ENCODE results near the gene HOXD1.

Gene HOXD1

DNA sequence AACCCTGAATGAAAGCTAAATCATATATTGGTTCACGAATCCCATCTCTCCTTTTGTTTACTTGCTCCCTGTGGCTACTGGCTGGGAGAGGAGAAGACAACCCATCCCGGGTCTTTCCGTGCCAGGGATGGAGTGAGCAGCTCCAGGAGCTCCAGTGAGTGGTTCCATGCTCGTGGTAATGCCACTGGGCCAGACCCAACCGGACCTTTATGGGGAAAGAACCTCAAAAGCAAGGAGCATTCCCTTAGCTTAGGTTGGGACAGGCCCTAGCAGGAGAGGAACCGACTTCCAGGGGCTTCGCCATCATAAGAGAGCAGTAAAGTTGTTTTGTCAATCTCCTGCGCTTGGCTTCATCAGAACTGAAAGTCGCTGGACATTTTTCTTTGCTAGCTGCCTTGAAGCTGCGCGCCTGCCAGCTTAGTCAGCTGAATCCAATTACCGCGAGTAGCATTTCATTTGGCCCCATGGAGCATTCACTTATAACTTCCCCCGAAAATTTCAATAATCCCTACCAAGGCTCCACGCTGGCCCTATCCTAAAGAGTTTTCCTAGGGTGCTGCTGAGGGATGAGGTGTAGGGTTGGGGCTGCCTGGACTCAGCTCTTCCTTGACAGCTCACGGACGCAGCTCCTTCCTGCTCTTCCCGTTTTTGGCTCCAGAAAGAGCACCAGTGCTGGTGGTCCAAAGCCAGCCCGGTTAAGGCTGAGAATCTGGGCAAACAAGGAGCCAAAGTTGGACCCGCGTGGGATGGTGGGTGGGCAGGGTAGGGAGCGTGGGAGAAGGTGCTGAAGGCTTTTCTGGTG, 26.4 kb upstream of the HOXD1 start:
- no peaks in the 10 kb centered on the region for H3K36me3 ChIP-seq (ENCODE audit: control insufficient read depth, insufficient read depth, low read length)
- H3K4me3 ChIP-seq (ENCODE audit: extremely low read depth, insufficient read depth, low read length, poor library complexity, severe bottlenecking), result no peak overlapping the region
- 3 to 4% methylated on average over 14 to 17 of the region's 22 CpGs for WGBS, 2 experiments (ENCODE audit: insufficient coverage in 2 of 2)
- no peak overlapping the region for H3K27ac ChIP-seq (ENCODE audit: low read depth, low read length, severe bottlenecking)
- H3K9me3 ChIP-seq (ENCODE audit: control insufficient read depth, low read length), result no peaks in the 10 kb centered on the region
- H3K4me1 ChIP-seq (ENCODE audit: control insufficient read depth, insufficient read depth, low read length, poor library complexity, severe bottlenecking), result no peaks in the 10 kb centered on the region

DNA sequence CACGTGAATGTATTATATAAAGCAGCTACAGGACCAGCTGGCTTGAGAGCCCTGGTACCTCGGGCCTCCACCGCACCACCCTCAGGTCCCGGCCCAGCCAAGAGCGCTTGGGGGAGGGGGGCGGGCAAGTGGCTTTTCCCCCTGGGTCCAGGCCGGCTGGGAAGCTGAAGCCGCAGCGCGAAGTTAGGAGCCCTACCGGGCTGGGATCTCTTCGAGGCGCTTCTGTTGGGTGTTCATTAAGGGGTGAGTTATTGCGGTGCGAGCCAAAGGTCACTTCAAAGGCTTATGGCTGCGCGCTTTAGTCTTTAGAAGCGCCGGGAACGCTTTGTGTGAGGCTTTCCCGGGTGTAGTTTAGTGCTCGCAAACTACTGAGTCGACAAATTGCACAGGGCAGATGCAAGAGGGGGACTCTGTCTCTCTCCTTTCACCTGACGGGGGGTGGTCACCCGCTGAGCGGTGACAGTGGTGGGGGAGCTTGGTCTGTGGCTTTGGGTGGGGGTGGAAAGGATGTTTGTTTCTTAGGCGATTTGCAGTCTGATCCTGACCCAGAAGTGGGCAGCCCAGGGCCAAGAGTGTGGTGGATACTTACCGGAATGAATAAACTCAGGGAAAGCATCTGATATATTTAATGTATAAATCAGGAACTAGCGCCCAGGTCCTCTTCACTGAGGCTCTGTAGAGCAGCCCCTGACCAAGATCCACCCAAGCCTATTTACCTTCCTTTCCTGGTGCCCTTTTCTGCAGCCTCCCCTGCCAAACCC, 25.4 kb upstream of the HOXD1 start:
- 1% methylated on average over 13 to 22 of the region's 29 CpGs for WGBS, 2 experiments (ENCODE audit: insufficient coverage in 2 of 2)
- no peak overlapping the region for H3K27ac ChIP-seq (ENCODE audit: low read depth, low read length, severe bottlenecking)
- H3K4me3 ChIP-seq (ENCODE audit: extremely low read depth, insufficient read depth, low read length, poor library complexity, severe bottlenecking), result no peak overlapping the region
- no peaks in the 10 kb centered on the region for H3K4me1 ChIP-seq (ENCODE audit: control insufficient read depth, insufficient read depth, low read length, poor library complexity, severe bottlenecking)
- H3K9me3 ChIP-seq (ENCODE audit: control insufficient read depth, low read length), result no peaks in the 10 kb centered on the region
- no peaks in the 10 kb centered on the region for H3K36me3 ChIP-seq (ENCODE audit: control insufficient read depth, insufficient read depth, low read length)

DNA sequence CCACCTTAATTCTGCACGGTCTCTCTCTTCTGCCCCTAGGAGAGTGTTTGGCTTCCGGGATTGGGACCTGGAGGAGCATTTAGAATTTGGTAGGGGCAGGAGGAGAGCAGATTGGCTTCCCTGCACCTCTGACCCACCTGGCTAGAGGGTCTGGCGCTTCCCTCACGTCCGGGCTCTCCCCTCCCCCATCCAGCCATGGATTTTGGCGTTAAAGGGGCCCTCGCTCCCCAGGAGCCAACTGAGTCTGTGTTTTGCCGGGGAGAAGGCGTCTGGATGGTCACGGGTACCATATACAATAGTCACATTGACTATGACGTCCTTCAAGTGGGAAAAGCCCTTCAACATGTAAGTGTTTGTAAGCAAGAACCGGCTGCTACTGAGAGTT, 24.8 kb upstream of the HOXD1 start:
- Histone ChIP-seq H3K4me1 (ENCODE audit: control insufficient read depth, insufficient read depth, low read length, poor library complexity, severe bottlenecking) (no peaks in the 10 kb centered on the region), H3K36me3 (ENCODE audit: control insufficient read depth, insufficient read depth, low read length) (no peaks in the 10 kb centered on the region), H3K4me3 (ENCODE audit: extremely low read depth, insufficient read depth, low read length, poor library complexity, severe bottlenecking) (no peak overlapping the region), H3K9me3 (ENCODE audit: control insufficient read depth, low read length) (no peaks in the 10 kb centered on the region), H3K27ac (ENCODE audit: low read depth, low read length, severe bottlenecking) (no peak overlapping the region)
- WGBS, 2 experiments (ENCODE audit: insufficient coverage in 2 of 2), result 0 to 2% methylated on average over 4 to 5 of the region's 12 CpGs

DNA sequence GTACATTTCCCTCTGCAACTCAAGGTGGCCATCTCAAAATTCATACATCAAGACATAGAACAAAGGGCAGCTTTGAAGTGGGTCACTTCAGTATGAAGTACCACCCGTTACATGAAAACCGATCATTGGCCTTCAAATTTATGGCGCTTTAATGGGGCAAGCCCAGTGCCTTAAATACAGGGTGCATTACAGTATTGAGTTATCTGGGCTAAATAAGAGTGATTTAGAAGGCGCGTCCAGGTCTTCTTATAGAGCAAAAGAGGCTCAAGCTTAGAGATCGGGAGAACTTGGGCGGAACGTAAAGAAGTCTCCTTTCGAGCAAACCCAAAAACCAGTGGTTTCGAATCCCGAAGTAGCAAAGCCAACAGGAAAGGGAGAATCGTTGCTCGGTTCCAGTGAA, 24.3 kb upstream of the HOXD1 start:
- Histone ChIP-seq H3K9me3 (ENCODE audit: control insufficient read depth, low read length) (no peaks in the 10 kb centered on the region), H3K4me3 (ENCODE audit: extremely low read depth, insufficient read depth, low read length, poor library complexity, severe bottlenecking) (no peak overlapping the region), H3K27ac (ENCODE audit: low read depth, low read length, severe bottlenecking) (no peak overlapping the region), H3K36me3 (ENCODE audit: control insufficient read depth, insufficient read depth, low read length) (no peaks in the 10 kb centered on the region), H3K4me1 (ENCODE audit: control insufficient read depth, insufficient read depth, low read length, poor library complexity, severe bottlenecking) (no peaks in the 10 kb centered on the region)
- WGBS, 2 experiments (ENCODE audit: insufficient coverage in 2 of 2), result 8 to 9% methylated on average over 11 to 13 of the region's 13 CpGs

DNA sequence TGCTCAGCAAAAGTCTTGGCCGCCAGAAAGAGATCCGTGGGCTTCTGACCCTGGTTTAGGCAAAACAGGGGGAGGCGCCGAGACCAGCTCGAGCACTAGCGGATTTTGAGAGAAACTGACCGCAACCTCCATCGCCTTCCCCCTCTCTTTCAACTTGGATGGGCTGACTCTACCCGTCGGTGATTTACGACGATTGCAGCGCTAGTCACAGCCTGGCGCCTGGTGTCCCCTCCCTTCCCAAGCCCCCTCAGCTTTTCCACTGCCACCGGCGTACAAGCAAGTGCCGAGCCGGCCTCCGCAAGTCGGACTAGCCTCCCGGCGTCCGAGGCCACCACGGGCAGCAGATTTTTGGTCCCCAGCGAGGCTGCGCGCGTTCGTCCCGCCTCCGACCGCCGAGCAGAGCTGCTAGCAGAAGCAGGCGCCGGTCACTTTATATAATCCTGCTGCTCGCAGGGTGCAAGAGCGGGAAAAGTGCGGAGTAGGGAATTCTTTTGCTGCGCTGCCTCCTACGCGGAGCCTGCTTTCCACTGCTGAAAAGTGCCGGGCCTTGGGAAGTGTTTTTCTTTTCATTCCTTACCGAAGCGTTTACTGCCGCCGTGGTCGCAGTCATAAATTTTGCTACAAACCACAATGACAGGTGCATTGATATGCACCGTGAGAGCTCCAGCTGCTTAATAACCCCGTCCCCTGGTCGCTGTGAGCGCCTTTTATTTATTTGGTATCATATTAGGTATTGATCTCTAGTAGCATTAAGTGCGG, 23.7 kb upstream of the HOXD1 start:
- Histone ChIP-seq H3K4me1 (ENCODE audit: control insufficient read depth, insufficient read depth, low read length, poor library complexity, severe bottlenecking) (no peaks in the 10 kb centered on the region), H3K27ac (ENCODE audit: low read depth, low read length, severe bottlenecking) (peak overlapping the region; percentile 16), H3K4me3 (ENCODE audit: extremely low read depth, insufficient read depth, low read length, poor library complexity, severe bottlenecking) (no peak overlapping the region), H3K36me3 (ENCODE audit: control insufficient read depth, insufficient read depth, low read length) (no peaks in the 10 kb centered on the region), H3K9me3 (ENCODE audit: control insufficient read depth, low read length) (no peaks in the 10 kb centered on the region)
- 1% methylated on average over 38 to 42 of the region's 52 CpGs for WGBS, 2 experiments (ENCODE audit: insufficient coverage in 2 of 2)

DNA sequence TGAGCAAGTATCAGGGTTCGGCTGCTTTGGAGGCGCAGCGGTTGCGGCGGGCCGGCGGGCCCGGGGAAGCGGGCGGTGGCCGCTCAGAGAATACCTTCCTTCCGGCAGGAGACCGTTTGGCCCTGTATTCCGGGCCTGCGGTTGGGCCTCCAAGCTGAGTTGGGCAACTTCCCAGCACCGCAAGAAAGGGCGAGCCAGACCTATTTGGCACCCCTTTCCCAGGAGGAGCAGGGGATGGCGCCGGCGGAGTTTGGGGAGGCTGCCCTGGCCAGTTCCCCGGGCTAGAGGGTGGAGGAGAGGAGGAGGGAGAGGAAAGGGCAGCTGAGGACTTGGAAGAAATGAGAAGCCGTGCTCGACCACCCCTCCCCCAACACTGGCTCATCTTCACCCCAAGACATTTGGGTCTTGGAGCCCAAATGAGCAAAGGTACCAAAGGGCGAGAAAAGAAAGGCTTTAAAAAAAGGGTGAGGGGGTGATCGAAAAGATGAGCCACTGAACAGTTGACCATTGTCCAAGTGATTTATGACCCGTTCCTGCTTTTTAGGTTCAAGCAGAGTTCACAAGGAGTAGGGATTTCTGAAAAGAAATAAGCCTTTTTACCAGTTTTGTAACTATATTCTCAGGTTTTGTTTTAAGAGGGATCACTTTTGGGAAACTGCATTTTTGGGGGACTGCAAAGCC, 23.0 kb upstream of the HOXD1 start:
- no peaks in the 10 kb centered on the region for H3K4me1 ChIP-seq (ENCODE audit: control insufficient read depth, insufficient read depth, low read length, poor library complexity, severe bottlenecking)
- WGBS, 2 experiments (ENCODE audit: insufficient coverage in 2 of 2), result 3 to 4% methylated on average over 13 to 20 of the region's 26 CpGs
- no peaks in the 10 kb centered on the region for H3K9me3 ChIP-seq (ENCODE audit: control insufficient read depth, low read length)
- H3K4me3 ChIP-seq (ENCODE audit: extremely low read depth, insufficient read depth, low read length, poor library complexity, severe bottlenecking), result no peak overlapping the region
- H3K27ac ChIP-seq (ENCODE audit: low read depth, low read length, severe bottlenecking), result peak overlapping the region; percentile 16
- no peaks in the 10 kb centered on the region for H3K36me3 ChIP-seq (ENCODE audit: control insufficient read depth, insufficient read depth, low read length)

DNA sequence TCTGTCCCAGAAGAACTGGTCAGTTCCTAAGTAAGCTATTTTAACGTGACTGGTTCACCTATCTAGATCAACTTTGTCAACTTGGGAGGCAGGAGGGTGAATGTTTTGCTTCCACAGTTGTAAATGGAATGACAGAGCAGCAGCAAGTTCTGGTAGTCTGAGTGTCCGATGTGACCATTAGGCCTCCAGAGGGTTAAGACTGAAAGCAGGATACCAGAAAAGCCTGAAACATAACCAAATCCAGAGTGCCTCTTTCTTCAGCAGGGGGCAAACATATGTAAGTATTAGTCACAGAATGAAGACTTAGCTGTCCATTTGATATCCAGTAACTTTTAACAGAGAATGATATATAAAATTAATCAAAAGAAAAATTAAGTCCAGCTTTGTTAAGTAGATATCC, 22.2 kb upstream of the HOXD1 start:
- WGBS, 2 experiments (ENCODE audit: insufficient coverage in 2 of 2), result 20% methylated on average over 1 of the region's 2 CpGs; no CpG with 5 or more reads in 1 of the 2 experiments
- no peak overlapping the region for H3K27ac ChIP-seq (ENCODE audit: low read depth, low read length, severe bottlenecking)
- no peaks in the 10 kb centered on the region for H3K9me3 ChIP-seq (ENCODE audit: control insufficient read depth, low read length)
- H3K4me1 ChIP-seq (ENCODE audit: control insufficient read depth, insufficient read depth, low read length, poor library complexity, severe bottlenecking), result no peaks in the 10 kb centered on the region
- H3K36me3 ChIP-seq (ENCODE audit: control insufficient read depth, insufficient read depth, low read length), result no peaks in the 10 kb centered on the region
- no peak overlapping the region for H3K4me3 ChIP-seq (ENCODE audit: extremely low read depth, insufficient read depth, low read length, poor library complexity, severe bottlenecking)

DNA sequence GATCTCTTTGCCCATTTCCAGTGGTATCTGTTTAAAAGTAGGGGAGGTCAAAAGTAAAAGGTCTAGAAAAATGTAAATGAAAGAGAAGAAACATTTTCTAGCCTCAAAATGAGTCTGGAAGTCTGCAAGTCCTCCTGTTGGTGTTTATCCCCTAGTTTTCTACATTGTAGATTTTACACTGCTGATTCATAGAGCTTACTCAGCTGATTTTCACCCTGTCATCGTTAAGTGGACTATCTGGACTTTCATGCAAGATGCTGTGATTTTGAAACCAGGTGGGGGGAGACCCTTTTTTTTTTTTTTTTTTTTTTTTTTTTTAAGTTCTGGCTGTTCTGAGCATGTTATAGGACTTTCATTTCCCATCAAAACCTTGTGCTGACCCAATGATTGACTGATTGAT, 21.1 kb upstream of the HOXD1 start:
- Histone ChIP-seq H3K4me3 (ENCODE audit: extremely low read depth, insufficient read depth, low read length, poor library complexity, severe bottlenecking) (no peak overlapping the region), H3K4me1 (ENCODE audit: control insufficient read depth, insufficient read depth, low read length, poor library complexity, severe bottlenecking) (no peaks in the 10 kb centered on the region), H3K9me3 (ENCODE audit: control insufficient read depth, low read length) (no peaks in the 10 kb centered on the region), H3K27ac (ENCODE audit: low read depth, low read length, severe bottlenecking) (no peak overlapping the region), H3K36me3 (ENCODE audit: control insufficient read depth, insufficient read depth, low read length) (no peaks in the 10 kb centered on the region)
- no CpG with 5 or more reads among the region's 1 CpG for WGBS, 2 experiments (ENCODE audit: insufficient coverage in 2 of 2)

DNA sequence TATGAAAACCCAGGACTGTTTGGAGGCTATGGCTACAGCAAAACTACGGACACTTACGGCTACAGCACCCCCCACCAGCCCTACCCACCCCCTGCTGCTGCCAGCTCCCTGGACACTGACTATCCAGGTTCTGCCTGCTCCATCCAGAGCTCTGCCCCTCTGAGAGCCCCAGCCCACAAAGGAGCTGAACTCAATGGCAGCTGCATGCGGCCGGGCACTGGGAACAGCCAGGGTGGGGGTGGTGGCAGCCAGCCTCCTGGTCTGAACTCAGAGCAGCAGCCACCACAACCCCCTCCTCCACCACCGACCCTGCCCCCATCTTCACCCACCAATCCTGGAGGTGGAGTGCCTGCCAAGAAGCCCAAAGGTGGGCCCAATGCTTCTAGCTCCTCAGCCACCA, 19.3 kb upstream of the HOXD1 start:
- WGBS, 2 experiments (ENCODE audit: insufficient coverage in 2 of 2), result 40 to 77% methylated on average over 4 to 5 of the region's 5 CpGs
- Histone ChIP-seq H3K27ac (ENCODE audit: low read depth, low read length, severe bottlenecking) (no peak overlapping the region), H3K4me1 (ENCODE audit: control insufficient read depth, insufficient read depth, low read length, poor library complexity, severe bottlenecking) (no peaks in the 10 kb centered on the region)

DNA sequence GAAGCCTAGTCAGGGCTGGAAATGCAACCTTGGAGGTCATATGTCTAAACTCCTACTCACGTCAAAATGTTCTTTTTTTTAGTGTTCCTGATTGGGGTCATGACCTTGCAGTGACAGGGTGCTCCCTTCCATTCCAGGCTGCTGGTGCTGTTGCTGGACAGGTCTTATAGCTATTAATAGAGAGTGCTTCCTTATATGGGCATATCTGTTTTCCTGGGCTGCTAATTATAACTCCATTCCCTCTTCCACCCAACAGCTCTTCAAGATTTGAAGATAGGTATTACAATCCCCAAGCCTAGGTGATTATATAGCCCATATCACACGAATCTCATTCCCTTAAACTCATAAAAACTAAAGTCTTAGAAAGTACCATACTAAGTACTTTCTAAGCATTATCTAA, 18.8 kb upstream of the HOXD1 start:
- Histone ChIP-seq H3K4me3 (ENCODE audit: extremely low read depth, insufficient read depth, low read length, poor library complexity, severe bottlenecking) (no peak overlapping the region), H3K4me1 (ENCODE audit: control insufficient read depth, insufficient read depth, low read length, poor library complexity, severe bottlenecking) (no peaks in the 10 kb centered on the region), H3K27ac (ENCODE audit: low read depth, low read length, severe bottlenecking) (no peak overlapping the region), H3K36me3 (ENCODE audit: control insufficient read depth, insufficient read depth, low read length) (no peaks in the 10 kb centered on the region), H3K9me3 (ENCODE audit: control insufficient read depth, low read length) (no peaks in the 10 kb centered on the region)
- WGBS, 2 experiments (ENCODE audit: insufficient coverage in 2 of 2), result no CpG with 5 or more reads among the region's 2 CpGs

More for the DNA sequence above, 19.3 kb upstream of the HOXD1 start:
- Histone ChIP-seq H3K9me3 (ENCODE audit: control insufficient read depth, low read length) (no peaks in the 10 kb centered on the region), H3K36me3 (ENCODE audit: control insufficient read depth, insufficient read depth, low read length) (no peaks in the 10 kb centered on the region), H3K4me3 (ENCODE audit: extremely low read depth, insufficient read depth, low read length, poor library complexity, severe bottlenecking) (no peak overlapping the region)
